ENCODE measurements around the gene WBP2. TPM values are rescaled to one million over a fixed set of nuclear protein-coding genes. Genes with fewer than 3 reads are reported as not detected.

Gene WBP2
- total RNA-seq, 1 experiment from 2014 or later: 51.8 TPM

- no peak for ATAC-seq
These were observed 28.4 kb downstream of the WBP2 start for GRCh38 chr17:75826561-75827307.

GRCh38 chr17:75825748-75826370, 29.3 kb downstream of the WBP2 start:
- no peak overlapping the region for H2AFZ ChIP-seq (ENCODE audit: low read length)
- H3K9ac ChIP-seq (ENCODE audit: low read length): no peak overlapping the region
- H3F3A ChIP-seq (ENCODE audit: low read length, unreplicated experiment): no peaks in the 10 kb centered on the region
- no peaks in the 10 kb centered on the region for H3K9me3 ChIP-seq (ENCODE audit: low read length)
- H3K4me3 ChIP-seq (ENCODE audit: low read length): no peak overlapping the region
- no peaks in the 10 kb centered on the region for H3K4me1 ChIP-seq (ENCODE audit: insufficient read depth, low read length)
- no peaks in the 10 kb centered on the region for H3K9me2 ChIP-seq (replicated peaks; ENCODE audit: low read length)
- TF ChIP-seq EZH2 (IDR thresholded peaks at IDR 0.05; ENCODE audit: low read length, unreplicated experiment): no peak
- TF ChIP-seq CTCF (conservative IDR thresholded peaks at IDR 0.05; ENCODE audit: low read depth, low read length): no peak
- TF ChIP-seq EZH2phosphoT487 (IDR thresholded peaks at IDR 0.05; ENCODE audit: borderline replicate concordance, low read length): no peak
- intact Hi-C loops (cut with micrococcal nuclease): no loop called here
- POLR2A ChIA-PET (ENCODE audit: unreplicated experiment): no interaction called here
- DNase-seq: no peak
- H3K4me2 ChIP-seq (ENCODE audit: low read length): no peak overlapping the region
- H3K36me3 ChIP-seq (ENCODE audit: low read depth, low read length): 0 out of 2 replicates have a peak, but pooled peaks cover 11% of the 10 kb centered on the region
- CTCF ChIA-PET: no interaction called here
- H3K27ac ChIP-seq (ENCODE audit: low read length): no peak overlapping the region
- no peak for ATAC-seq
- no peaks in the 10 kb centered on the region for H3K27me3 ChIP-seq (ENCODE audit: low read length)
- no peaks in the 10 kb centered on the region for H3K79me2 ChIP-seq (ENCODE audit: low read length)
- no peaks in the 10 kb centered on the region for H4K20me1 ChIP-seq (ENCODE audit: low read length)
- BruUV-seq (replicated peaks): no TSS peak

More at GRCh38 chr17:75826561-75827307, 28.4 kb downstream of the WBP2 start:
- Histone ChIP-seq H3F3A (ENCODE audit: low read length, unreplicated experiment) (no peaks in the 10 kb centered on the region), H3K9ac (ENCODE audit: low read length) (no peak overlapping the region), H3K4me1 (ENCODE audit: insufficient read depth, low read length) (no peaks in the 10 kb centered on the region), H3K4me2 (ENCODE audit: low read length) (no peak overlapping the region), H3K9me3 (ENCODE audit: low read length) (no peaks in the 10 kb centered on the region), H3K27me3 (ENCODE audit: low read length) (no peaks in the 10 kb centered on the region), H4K20me1 (ENCODE audit: low read length) (no peaks in the 10 kb centered on the region), H3K27ac (ENCODE audit: low read length) (no peak overlapping the region), H2AFZ (ENCODE audit: low read length) (no peak overlapping the region), H3K36me3 (ENCODE audit: low read depth, low read length) (0 out of 2 replicates have a peak, but pooled peaks cover 7% of the 10 kb centered on the region), H3K9me2 (replicated peaks; ENCODE audit: low read length) (no peaks in the 10 kb centered on the region), H3K79me2 (ENCODE audit: low read length) (no peaks in the 10 kb centered on the region), H3K4me3 (ENCODE audit: low read length) (no peak overlapping the region)
- no peak for DNase-seq
- ChIA-PET CTCF (interaction anchor here (0.5 to 1.1 kb wide), 4 partner anchors 19 to 51 kb away, joined by 3 to 6 read pairs (median 4); no protein-coding TSS in a partner anchor), POLR2A (ENCODE audit: unreplicated experiment) (no interaction called here)
- no peak for TF ChIP-seq CTCF (conservative IDR thresholded peaks at IDR 0.05; ENCODE audit: low read depth, low read length)
- no peak for TF ChIP-seq EZH2 (IDR thresholded peaks at IDR 0.05; ENCODE audit: low read length, unreplicated experiment)
- no peak for TF ChIP-seq EZH2phosphoT487 (IDR thresholded peaks at IDR 0.05; ENCODE audit: borderline replicate concordance, low read length)
- intact Hi-C loops (cut with micrococcal nuclease): no loop called here
- no TSS peak for BruUV-seq (replicated peaks)
